ENCODE measurements around the gene SSTR3.
A peak's percentile ranks its signal among the peaks of the same experiment; 100 is the strongest.
"Not testable (repeated sequence)": the region's sequence is repeated elsewhere in the genome, so short reads cannot be mapped to it uniquely, and the experiment has no call there.

The SSTR3 gene

DNA sequence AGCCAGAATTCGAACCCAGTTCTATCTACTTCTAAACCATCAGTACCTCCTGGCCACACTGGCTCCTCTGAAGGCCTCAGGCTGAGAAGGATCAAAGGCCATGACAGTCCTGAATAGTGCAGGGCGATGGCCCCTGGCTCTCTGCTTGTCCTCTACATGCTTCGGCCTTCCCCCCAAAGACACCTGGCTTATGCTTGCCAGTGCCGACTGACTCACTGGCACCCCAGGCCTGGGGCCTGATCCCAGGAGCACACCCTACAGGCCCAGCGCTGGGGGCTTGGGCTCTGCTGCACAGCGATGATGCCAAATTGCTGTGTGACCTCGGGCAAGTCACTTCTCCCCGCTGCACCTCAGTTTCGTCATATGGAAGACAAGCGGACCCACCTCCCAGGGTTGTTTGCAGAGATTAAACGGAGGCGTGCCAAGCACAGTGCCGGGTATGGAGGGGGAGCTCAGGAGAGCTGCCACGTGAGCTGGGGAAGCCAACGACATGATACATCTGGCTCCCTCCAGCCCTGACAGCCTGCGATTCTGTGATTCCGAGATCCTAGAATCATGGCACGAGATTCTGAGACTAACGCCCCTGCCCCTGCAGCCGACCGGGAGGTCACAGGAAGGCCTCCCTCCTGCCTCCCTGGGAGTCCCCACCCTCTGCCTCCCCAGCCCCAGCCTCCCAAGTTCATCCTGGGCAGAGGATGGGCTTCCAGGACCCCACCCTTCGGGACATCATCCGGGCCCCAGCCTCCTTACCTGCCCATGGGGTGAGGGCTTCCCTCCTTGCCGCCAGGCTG lies 1.0 kb downstream of the SSTR3 start:
- no peak for DNase-seq (ENCODE audit: low read depth in 2 of 2)

DNA sequence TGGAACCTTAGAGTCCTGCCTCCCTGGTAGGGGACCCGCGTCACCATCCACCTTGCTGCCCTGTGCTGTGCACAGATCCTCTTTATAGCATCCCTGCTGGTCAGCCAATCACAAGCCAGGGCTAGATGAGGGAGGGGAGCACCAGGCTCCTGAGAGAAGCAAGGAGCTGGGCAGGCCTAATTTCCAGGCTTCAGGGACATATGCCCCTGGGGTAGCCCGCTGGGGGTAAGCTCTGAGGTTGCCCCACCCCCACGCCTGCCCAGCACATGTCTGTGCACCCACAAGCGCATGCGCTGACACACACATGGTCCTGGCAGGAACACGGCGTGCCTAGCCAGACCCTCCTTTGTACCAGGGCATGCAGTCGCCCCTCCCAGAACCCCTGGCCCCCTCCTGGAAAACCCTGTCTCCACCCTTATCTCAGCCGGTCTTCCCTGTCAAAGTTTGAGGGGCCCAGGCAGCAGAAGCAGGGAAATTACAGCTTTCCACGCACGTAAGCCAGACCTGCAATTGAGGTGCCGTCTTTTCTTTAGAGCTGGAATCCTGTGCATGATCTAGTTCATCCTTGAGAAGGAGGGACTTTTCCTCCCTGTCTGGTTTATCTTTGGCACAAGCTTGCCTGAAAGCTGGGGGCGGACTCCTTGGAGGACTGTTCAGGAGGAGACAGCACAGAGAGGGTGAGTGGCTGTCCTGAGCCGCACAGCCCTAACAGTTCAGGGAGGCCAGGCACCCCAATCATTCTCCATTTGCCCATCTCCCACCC lies 2.1 kb downstream of the SSTR3 start:
- DNase-seq (ENCODE audit: low read depth in 2 of 2), result no peak

DNA sequence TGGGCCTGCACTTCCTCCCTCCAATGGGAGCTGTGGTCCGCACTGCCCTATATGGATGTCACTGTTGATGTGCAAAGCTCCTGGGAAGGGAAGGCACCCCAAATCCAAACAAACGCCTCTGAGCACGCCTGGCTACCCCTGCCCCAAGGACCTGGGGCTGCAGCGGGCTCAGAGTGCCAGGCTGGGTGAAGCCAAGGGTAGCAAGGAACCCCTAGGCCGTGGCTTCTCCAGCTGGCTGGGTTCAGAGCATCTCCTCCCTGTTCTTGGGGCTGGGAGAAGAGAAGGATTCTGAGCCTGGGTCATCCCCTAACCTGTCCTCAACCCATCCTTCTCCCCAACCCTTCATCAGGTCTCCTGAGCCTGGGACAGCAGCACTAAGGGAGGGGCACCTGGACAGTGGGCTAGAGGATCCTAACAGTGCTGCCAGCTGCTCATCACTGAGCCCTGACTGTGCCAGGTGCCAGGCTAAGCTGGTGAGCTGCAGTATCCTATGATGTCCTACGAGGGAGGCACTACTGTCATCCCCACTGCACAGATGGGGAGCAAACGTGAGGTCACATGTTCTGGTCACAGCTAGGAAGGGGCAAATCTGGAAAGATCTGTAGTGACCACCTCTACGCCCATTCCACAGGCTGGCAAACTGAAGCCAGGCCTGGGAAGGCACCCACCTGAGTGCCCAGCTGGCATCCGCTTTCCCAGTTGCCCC lies 3.0 kb downstream of the SSTR3 start:
- DNase-seq (ENCODE audit: low read depth in 2 of 2), result no peak

DNA sequence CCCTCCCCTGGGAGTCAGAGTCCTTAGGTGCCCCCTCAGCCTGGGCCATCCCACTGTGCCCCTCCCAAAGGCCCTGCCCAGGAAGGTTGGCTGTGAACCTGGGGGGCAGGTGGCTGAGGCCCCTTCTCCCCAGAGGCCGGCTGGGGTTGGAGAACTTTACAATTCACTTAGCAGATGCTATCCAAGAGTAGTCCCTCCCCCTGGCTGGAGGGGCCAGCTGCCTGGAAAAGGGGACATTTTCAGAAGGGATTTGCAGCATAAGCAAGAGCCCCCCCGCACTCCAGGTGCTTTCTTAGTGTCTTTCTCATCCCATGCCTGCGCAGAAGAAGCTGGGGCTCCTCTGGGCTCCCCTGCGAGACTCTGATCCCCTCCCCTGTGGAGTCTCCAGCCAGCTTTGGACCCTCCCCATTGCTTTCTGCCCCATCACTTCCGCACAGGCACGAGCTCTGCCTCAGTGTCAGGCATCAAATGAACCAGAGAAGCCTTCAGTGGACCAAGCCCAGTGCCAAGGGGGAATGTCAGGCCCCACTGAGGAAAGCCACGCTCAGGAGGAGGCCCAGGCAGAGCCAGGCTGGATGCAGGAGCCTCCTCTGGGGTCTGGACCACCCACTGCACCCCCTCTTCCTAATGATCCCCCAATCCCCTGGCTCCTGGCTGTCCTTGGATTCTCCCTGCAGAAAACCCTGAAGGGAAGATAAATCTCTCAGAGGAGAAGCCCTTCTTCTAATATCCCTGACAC lies 3.7 kb downstream of the SSTR3 start:
- DNase-seq (ENCODE audit: low read depth in 2 of 2), result no peak

DNA sequence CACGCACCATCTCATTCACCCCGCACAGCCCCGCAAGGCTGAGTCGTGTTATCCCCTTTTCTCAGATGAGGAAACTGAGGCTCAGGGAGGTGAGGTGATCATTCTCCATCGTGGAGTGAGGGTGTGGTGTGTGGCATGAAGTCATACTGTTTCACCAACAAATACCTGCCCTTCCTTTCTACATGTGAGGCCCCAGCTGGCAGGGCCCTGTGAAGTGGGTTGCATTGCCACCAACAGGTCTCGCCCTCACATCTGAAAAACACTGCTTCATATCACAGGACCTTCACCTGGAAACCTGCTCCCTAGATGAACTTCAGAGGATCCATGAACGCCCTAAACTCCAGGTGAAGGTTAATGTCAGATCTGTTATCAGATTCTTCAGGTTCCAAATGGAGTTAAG lies 4.3 kb downstream of the SSTR3 start:
- no peak for DNase-seq (ENCODE audit: low read depth in 2 of 2)

DNA sequence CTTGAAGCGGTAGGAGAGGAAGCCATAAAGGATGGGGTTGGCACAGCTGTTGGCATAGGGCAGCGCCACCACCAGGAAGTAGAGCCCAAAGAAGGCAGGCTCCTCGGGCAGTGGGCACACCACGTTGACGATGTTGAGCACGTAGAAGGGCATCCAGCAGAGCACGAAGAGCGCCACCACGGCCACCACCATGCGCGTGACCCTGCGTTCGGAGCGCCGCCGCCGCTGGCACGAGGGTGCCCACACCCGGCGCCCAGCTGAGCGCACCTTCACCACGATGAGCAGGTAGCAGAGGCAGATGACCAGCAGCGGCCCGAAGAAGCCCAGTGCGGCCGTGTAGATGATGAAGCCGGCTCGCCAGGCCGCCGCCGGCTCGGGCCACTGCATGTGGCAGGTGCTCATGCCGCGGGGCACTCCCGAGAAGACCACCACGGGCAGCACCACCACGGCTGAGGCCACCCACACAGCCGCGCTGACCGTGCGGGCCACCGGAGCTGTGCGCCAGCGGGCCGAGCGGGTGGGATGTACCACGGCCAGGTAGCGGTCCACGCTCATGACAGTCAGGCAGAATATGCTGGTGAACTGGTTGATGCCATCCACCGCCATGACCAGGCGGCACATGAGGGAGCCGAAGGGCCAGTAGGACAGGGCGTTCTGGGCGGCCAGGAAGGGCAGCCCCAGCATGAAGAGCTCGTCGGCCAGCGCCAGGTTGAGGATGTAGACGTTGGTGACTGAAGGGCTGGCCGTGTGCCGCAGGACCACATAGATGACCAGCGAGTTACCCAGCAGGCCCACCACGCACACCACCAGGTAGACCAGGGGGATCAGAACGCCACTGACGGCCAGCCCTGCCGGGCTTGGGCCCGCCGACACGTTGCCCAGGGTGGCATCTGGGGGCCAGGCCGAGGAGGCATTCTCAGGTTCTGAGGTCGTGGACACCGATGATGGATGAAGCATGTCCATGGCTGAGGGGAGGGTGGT lies 5.1 kb downstream of the SSTR3 start:
- DNase-seq (ENCODE audit: low read depth in 2 of 2), result no peak

DNA sequence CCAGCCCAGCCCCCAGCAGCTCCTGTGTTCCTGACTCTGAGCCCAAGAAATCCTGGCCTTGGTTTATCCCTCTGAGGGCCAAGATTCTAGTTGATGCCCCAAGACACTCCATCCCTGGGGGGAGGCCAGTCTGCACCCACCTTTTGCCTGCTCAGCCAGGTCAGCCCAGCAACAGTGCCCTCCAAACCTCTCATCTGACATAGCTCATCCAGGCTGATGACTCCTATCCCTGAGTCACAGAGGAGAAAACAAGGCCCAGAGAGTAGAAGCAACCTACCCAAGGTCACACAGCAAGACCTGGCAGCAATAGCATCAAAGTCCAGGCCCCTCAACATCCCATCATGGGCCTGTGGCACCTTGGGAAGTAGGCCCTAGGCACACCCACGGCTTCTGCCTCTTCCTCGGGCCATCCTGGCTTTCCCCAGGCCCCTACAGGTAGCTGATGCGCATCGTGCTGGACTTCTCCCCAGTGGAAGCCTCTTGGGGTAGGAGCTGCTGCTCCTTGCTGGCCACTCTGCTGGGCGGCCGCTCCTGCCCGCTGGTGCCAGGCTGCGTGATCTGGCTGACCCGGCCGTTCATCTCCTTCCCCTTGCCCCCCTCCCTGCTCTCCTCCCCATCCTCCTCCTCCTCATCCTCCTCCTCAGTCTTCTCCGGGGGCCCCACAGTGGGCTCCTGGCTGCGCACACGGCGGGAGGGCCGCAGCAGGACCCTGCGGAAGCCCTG lies 6.0 kb downstream of the SSTR3 start:
- no peak for DNase-seq (ENCODE audit: low read depth in 2 of 2)

DNA sequence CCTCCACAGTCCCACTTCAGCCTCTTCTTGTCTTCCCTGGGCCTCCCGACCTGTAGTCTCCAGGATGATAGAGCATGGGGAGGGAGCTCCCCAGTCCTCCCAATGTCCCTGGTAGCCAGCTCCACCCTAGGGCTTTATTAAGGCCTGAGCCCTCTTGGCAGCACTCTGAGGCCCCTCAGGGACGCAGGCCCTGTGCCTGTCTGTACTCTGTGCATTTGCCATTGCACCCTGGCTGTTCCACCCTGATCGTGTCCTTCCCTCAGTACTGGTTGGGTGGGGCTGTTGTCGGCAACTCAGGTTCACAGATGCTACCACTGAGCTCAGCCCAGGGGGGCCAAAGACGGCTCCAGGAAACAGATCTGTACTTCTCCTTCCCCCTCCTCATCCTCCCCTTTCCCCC lies 7.2 kb downstream of the SSTR3 start:
- DNase-seq (ENCODE audit: low read depth in 2 of 2), result no peak

DNA sequence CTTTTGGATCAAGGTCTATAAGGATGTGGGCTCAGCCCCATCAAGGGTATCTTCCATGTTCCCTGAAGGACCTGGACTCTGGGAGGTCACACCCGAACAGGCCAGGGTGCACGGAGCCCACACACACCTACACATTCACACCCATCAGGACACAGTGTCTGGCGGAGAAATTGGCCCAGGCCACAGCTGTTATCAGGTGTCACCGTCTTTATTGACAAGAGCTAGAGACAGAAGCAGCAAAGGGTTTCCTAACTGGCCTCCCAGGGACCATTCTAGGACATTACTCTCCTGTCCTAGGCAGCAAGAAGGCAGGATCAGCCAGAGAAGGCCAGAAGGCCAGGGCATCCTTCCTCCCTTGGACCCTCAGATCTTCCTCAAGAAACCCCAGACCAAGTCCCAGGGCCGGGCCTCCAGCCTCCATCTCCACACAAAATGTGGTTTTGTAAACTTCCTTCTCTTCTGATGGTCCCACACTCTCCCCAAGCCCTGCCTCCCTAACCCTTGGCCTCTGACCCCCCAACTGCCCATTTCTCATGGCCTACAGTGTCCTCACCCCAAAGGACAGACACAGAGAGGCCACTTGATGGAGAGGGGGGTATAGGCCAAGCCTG lies 8.1 kb downstream of the SSTR3 start:
- no peak for DNase-seq (ENCODE audit: low read depth in 2 of 2)

DNA sequence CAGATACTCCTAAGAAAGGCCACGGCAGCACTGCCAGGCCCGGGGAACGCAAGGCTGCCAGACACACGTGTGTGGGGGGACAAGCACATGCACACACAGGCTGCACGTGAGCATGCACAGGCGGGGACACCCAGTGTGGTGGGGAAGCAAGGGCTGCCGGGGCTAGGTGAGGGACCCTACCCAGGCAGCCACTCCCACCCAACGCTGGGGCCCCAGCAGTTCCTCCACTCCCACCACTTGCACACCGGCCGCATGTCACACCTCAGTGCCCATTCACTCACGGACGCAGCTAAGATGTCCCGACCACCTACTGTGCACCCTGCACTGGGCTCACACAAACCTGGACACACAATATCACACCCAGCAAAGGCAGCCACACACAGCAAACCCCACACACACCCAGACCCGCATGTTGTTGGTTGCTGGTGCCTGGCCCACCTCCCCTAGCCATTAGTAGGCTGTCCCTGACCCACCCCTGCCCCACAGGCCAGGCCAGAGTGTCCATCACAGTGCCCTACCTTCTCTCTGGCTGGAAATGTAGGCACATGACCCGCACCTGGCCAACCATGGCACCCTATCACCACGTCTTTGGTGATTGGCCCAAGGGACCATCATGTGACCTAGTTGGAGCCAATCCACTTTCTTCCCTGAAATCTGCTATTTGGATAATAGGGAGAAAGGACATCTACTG lies 8.8 kb downstream of the SSTR3 start:
- no peak for DNase-seq (ENCODE audit: low read depth in 2 of 2)

DNA sequence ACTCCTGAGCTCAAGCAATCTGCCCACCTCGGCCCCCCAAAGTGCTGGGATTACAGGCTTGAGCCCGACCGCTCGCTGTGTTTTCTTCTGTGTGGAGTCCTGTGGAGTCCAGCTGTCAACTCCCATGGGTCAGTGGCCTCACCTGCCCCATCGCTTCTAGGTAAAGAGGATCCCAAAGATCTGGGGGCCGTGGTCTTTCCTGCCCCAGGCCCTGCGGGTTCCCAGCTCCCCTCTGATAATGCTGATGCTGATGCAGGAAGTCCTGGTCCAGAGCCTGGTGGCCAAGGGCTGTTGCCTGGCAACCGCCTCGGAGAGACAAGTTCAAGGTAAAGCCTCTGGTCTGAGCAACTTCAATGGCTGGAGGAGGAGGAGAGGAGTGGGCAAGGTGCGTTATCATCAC lies 9.6 kb downstream of the SSTR3 start:
- DNase-seq (ENCODE audit: low read depth in 2 of 2), result no peak

DNA sequence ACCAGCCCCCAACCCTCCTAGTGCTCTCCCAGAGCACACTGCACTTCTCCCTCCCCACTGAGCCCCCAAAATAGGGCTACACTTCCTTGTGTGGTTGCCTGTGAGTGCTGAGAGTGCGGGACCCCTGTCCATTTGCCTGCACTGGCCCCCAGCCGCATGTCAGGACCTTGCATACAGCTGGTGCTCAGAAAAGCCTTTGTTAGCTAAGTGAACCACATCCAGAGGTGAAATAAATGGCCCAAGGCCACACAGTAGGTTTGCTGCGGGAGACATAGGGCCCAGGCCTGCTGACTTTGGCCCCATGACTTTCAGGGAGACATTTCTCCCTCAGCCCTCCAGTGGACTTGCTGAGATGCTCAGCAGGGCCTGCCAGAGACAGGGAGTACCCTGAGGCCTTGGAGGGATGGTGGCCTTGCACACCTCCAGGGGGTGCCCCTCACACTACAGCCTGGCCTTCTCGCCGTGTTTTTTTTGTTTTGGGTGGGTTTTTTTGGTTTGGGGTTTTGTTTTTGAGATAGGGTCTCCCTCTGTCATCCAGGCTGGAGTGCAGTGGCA lies 10.2 kb downstream of the SSTR3 start:
- no peak for DNase-seq (ENCODE audit: low read depth in 2 of 2)

DNA sequence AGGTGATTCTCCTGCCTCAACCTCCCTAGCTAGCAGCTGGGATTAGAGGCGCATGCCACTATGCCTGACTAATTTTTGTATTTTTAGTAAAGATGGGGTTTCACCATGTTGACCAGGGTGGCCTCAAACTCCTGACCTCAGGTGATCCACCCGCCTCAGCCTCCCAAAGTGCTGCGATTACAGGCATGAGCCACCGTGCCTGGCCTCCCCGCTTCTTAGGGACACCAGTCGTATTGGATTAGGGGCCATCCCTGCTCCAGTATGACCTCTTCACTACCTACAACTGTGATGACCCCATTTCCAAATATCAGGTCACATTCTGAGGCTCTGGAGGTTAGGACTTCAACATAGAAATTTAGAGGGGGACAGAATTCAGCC lies 10.8 kb downstream of the SSTR3 start:
- DNase-seq (ENCODE audit: low read depth in 2 of 2), result not testable (repeated sequence)

DNA sequence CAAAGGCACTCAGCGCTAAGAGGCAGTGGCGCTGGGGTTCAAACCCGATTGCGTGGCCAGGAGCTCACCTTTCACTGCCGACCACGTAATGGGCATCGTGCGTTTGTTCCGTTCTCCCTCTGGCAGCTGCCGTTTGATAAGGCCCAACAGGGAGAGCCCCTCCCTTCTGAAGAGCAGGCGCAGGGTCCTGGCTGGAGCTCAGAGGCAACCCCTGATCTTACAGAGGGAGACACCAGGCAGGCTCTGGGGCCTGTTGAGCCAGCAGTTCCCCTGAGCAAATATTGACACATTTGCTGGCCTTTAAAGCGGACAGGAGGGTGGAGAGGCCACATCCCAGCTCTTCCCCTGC lies 12.5 kb downstream of the SSTR3 start:
- DNase-seq (ENCODE audit: low read depth in 2 of 2), result no peak

DNA sequence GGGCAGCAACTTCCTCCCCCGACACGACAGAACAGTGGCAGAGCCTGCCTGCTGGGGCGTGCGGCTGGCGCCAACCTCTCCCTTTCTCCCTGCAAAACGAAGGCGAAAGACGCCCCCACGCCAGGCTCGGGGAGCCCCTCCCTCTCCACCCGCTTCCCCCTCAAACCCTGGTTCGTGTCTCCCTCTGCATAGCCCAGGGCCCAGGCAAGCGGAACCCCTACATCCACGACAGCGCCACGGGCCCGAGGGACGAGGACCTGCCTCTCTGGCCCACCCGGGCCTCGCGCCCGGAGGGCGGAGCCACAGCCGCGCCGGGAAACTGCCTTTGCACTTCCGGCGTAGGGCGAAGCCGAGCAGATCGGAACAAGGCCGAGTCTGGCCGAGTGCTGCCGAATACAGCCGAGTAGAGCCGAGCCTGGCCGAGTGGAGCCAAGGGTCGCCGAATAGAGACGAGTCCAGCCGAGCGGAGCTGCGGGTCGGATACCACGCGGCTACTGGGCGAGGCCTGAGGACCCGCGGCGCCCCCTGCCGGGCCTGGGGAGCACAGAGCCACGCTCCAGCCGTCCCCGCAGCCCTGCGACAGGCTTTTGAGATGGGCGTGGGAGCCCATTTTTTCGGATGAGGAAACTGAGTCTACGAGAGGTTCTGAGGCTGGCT lies 13.0 kb downstream of the SSTR3 start:
- DNase-seq (ENCODE audit: low read depth in 2 of 2), result peak; percentile 99 to 100

DNA sequence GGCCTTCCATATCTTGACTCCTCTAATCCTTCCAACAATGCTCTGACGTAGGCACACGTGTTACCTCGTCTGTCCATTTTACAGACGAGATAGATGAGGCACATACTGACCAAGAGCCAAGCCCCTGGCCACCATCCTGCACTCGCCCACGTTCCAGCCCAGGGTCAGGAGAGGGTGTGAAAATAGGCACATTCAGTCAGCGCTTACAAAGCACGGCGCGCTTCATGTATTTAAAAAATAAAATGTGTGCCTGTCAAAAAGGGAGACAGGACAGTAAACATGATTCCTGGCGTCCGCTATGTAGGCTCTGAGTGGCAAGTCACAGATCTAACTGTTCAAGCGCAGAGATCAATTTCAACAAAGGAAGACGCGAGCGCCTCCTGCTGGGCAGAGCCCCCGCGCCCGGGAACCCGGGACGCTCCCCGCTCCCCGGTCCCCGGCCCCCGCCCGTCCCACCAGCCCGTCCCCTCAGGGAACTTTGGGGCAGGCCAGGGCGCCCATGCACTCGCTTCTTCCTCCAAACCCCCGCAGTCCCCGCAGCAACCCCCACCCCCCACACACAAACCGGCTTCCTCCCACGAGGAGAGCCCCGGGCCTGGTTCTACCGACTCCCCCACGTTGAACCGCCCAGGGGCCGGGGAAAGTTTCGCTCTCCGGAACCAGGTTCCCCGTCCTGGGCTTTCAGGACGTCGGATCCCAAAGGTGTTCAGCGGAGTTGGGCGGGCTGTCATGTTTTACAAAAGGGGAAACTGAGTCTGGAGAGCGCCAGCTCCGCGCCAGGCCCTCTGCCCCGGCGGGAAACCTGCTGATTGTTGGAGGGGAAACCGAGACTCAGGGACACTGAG lies 13.8 kb downstream of the SSTR3 start:
- DNase-seq (ENCODE audit: low read depth in 2 of 2), result peak; percentile 83 to 85

DNA sequence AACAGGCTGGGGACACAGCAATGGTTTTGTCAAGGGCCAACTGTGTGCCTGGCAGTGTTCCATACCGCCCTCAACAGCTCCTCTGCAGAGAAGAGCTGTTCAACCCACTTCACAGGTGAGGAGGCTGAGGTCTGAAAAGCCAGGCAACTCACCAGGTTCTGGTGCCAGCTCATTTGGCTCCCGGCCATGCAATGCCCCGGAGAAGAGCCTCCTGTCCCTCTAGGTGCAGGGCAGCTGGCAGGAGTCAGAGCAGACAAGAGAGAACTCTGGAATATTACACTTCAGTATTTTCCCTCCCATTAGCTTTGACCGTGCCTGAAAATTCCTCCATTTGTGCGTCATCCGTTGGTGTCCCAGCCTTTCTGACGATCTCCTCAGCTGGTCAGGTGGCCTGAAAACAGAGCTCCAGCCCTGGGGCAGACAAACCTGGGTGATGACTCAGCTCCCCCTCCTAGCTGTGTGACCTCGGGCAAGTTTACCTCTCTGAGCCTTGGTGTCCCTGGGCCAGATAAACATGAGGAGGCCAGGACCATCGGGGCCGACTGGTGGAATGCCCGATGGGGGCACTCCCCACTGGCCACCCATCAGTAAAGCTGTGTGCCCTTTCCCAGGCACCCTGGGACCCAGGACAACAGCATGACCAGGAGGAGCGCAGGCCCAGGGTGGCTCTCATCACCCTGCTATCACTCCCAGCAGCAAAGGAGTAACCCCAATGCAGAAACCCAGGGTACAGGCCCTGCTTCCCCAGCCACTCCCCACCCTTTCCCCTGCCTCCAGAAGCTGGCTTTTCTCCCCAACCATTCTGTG lies 14.6 kb downstream of the SSTR3 start:
- DNase-seq (ENCODE audit: low read depth in 2 of 2), result no peak

Data from stimulated activated CD8-positive, alpha-beta memory T cell treated with anti-CD3 and anti-CD28 coated beads, Interleukin-15, amount 100 ng/mL, for 48 hours (primary cell).